Mammary microvascular endothelial cell (primary cell): ENCODE results near the gene GXYLT2. TPM values are rescaled to one million over a fixed set of nuclear protein-coding genes. Genes with fewer than 3 reads are reported as not detected.

Experiments
- total RNA-seq: library from RNA; depleted of rRNA; stranded (reverse); fragments of >200 nt; gene quantifications from 2 replicates; pipeline ENCODE4 v1.2.3, GENCODE V29; 2015

GXYLT2 gene, protein sequence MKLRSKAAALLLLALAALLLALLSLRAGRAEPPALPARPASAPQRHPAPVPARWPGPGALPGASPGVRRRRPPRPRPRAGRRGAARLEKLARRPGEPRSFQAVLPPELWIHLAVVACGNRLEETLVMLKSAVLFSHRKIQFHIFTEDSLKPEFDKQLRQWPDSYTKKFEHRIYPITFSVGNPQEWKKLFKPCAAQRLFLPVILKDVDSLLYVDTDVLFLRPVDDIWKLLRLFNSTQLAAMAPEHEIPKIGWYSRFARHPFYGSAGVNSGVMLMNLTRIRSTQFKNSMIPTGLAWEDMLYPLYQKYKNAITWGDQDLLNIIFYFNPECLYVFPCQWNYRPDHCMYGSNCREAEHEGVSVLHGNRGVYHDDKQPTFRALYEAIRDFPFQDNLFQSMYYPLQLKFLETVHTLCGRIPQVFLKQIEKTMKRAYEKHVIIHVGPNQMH
- total RNA-seq, result 0.07 and 0.64 TPM in 2 replicates

DNA sequence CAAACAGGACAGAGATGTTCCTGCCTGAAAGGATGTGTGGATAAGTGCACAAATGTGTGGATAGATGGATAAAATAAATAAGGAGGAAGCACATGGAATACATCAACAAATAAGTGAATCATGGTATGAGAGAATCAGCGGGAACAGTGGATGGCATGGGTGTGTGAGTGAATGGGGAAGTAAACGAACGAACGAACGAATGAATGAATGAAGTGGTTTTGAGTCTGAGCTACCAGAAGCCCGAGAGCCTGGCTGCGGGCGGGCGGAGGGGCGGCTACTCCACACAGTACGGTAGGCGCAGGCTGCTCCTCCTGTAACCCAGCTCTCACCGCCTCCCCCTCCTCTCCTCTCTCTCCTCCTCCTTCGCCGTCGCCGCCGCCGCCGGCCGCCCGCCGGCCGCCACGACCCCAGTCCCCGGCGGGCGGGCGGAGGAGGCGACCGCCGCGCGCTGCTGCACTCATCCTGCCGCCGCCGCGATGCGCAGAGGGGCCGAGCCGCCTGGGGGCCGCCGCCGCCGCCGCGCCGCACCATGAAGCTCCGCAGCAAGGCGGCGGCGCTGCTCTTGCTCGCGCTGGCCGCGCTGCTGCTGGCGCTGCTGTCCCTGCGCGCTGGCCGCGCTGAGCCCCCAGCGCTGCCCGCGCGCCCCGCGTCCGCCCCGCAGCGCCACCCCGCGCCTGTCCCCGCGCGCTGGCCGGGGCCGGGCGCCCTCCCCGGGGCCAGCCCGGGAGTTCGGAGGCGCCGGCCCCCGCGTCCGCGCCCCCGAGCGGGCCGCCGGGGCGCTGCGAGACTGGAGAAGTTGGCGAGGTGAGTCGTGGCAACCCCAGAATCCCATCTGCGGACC is at the start of gene GXYLT2:
TSS of gene GXYLT2 (plus strand) at position 342 of the 841 bp plus-strand sequence. CDS start at position 530, 188 bp downstream.

DNA sequence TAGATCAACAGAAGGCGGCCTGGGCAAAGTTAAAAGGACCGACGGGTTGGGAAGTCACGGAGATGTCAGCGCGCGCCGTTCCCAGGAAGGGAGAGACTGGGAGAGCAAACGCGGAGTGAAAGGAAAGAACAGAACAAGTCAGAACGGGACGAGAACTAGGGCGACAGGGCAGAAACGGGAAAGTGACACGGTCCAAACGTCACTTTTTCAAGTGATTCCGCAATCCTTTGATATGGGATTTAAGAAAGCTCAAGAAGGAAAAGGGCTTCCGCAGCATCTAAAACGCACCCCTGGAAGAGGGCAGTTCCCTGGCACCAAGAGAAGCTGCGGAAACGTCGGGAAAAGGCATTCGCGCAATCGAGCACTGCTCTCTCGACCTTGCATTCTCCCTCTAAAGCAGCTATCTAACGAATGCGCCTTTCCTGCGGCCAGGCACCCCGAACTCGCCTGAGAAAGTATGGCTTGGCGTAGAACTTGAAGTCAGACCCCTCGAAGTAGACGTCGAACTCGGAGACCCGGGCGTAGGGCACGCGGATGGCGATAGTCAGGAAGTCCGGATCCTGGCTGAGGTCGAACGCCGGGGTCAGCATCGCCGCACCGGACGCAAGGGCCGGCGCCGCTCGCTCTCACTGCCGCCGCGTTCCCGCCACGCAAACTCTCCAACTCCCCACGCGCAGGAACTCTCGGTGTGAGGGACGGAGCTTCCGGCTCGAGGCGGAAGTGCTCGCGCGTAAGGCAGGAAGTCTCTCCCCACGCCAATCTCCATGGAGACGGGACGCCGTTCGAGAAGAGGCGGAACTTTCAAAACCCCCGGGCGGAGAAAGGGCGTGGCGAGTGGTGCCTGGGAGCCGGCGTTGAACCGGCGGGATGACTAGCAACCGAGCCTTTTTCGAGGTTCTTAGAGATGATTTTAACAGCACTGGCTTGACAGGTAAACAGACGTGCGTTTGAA is 39.8 kb upstream of the GXYLT2 start, which contains the start of gene SHQ1:
TSS of gene SHQ1 (minus strand) at position 695 of the 952 bp plus-strand sequence. CDS start at position 590, 105 bp downstream.

DNA sequence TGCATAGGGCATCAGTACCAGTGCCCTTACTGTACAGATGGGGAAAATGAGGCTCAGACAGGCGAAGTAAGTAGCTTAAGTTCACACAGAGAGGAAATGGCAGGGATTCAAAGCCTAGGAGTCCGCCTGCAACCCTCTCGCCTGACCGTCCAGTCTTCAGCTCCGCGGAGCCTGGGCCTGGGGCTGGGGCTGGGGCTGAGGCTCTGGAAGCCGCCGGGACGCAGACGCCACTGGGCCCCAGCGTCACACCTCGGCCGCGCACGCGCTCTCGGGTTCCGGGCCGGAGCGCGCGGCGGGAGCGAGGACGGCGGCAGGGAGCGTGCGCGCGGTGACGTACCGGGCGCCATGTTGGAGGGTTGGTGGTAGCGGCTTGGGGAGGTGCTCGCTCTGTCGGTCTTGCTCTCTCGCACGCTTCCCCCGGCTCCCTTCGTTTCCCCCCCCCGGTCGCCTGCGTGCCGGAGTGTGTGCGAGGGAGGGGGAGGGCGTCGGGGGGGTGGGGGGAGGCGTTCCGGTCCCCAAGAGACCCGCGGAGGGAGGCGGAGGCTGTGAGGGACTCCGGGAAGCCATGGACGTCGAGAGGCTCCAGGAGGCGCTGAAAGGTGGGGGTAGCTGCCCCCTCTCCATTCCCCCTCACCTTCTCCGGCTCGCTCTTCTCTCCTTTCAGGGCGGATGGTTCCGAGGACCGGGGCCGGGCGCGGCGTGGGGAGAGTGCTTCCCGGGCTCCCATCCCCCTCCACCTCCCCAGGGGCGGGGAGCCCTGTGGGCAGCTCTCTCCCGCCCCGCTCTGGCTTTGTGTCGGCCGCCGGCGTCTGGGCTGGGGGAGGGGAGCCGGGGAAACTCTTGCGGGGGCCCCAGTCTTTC is 108.9 kb downstream of the GXYLT2 start, which contains the start of gene PPP4R2:
TSS of gene PPP4R2 (plus strand) at position 339 of the 861 bp plus-strand sequence. CDS start at position 566, 227 bp downstream.

Other genes with a start within 250 kb of the GXYLT2 start
- 13.9 and 14.5 TPM in 2 replicates for gene SHQ1, start 39.6 kb upstream of the GXYLT2 start, total RNA-seq
- gene PPP4R2, start 108.8 kb downstream of the GXYLT2 start, total RNA-seq, result 27.6 and 31.6 TPM in 2 replicates
- 1.4 and 2.4 TPM in 2 replicates for gene EBLN2, start 173.6 kb downstream of the GXYLT2 start, total RNA-seq